ENCODE measurements around the gene BTBD19.

BTBD19 gene

GRCh38 chr1:44853201-44853600, 44.9 kb downstream of the BTBD19 start:
- no peak for DNase-seq (ENCODE audit: low read depth in 2 of 3, low spot score in 1 of 3)

GRCh38 chr1:44854970-44855369, 46.6 kb downstream of the BTBD19 start:
- DNase-seq (ENCODE audit: low read depth in 2 of 3, low spot score in 1 of 3) = no peak

GRCh38 chr1:44855742-44856141, 47.4 kb downstream of the BTBD19 start:
- DNase-seq (ENCODE audit: low read depth in 2 of 3, low spot score in 1 of 3) = no peak

GRCh38 chr1:44857446-44857845, 49.1 kb downstream of the BTBD19 start:
- no peak for DNase-seq (ENCODE audit: low read depth in 2 of 3, low spot score in 1 of 3)

- no peak for DNase-seq (ENCODE audit: low read depth in 2 of 3, low spot score in 1 of 3)
These were observed 52.0 kb downstream of the BTBD19 start for GRCh38 chr1:44860331-44860730.

- DNase-seq (ENCODE audit: low read depth in 2 of 3, low spot score in 1 of 3) = no peak
These were observed 52.6 kb downstream of the BTBD19 start for GRCh38 chr1:44860891-44861425.

GRCh38 chr1:44862829-44863401, 54.6 kb downstream of the BTBD19 start:
- DNase-seq (ENCODE audit: low read depth in 2 of 3, low spot score in 1 of 3) = no peak

Measured in stimulated activated CD4-positive, alpha-beta T cell treated with anti-CD3 and anti-CD28 coated beads, Interleukin-12 subunit alpha, Interleukin-12 subunit beta, amount 100 ng/mL, for 48 hours (primary cell).